ENCODE results near the gene H3-3A.

DNA sequence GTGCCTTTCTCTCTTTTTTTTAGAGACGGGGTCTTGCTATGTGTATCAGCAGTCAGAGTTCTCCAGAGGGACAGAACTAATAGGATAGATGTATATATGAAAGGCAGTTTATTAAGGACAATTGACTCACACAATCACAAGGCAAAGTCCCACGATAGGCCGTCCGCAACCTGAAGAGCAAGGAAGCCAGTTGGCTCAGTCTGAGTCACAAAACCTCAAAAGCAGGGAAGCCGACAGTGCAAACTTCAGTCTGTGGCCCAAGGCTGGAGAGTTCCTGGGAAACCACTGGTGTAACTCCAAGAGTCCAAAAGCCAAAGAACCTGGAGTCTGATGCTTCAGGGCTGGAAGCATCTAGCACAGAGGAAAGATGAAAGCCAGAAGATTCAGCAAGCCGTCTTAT, 16.3 kb upstream of the H3-3A start:
- TF ChIP-seq EZH2 (optimal IDR thresholded peaks at IDR 0.05; ENCODE audit: low read depth, low read length) (no peak), CTCF (IDR thresholded peaks at IDR 0.05; ENCODE audit: low read length) (no peak)
